ENCODE data around the gene MTARC1.

DNA sequence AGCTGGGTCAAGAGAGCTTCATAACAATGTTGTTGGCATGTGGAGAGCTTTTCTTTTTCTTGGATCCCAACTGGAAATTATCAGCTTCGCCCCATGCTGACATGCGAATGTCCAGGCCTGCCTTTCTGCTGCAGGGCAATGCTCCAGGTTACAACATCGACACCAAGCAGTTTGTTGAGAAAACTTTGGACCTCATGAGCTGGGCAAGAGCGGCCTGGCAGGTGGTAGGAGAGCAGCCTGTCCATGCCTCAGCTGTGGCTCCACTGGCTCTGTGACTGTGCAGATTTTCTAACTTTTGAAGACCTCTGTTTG is 41.4 kb downstream of the MTARC1 start:
- TF ChIP-seq, protein P1, sequence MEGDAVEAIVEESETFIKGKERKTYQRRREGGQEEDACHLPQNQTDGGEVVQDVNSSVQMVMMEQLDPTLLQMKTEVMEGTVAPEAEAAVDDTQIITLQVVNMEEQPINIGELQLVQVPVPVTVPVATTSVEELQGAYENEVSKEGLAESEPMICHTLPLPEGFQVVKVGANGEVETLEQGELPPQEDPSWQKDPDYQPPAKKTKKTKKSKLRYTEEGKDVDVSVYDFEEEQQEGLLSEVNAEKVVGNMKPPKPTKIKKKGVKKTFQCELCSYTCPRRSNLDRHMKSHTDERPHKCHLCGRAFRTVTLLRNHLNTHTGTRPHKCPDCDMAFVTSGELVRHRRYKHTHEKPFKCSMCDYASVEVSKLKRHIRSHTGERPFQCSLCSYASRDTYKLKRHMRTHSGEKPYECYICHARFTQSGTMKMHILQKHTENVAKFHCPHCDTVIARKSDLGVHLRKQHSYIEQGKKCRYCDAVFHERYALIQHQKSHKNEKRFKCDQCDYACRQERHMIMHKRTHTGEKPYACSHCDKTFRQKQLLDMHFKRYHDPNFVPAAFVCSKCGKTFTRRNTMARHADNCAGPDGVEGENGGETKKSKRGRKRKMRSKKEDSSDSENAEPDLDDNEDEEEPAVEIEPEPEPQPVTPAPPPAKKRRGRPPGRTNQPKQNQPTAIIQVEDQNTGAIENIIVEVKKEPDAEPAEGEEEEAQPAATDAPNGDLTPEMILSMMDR (IDR thresholded peaks at IDR 0.05): no peak
- no peak for TF ChIP-seq SIN3A (IDR thresholded peaks at IDR 0.05; ENCODE audit: borderline replicate concordance, insufficient read depth, low read depth, low read length)

Data from Panc1 (cell line).